Germinal center (tissue), 1 donor: ENCODE data around the gene RECK.
"Not testable (repeated sequence)": the region's sequence is repeated elsewhere in the genome, so short reads cannot be mapped to it uniquely, and the experiment has no call there.

ENCODE experiments used
- DNase-seq: peaks from one replicate; pipeline ENCODE4 v3.0.0; 2012; ENCODE audit warnings: mixed read lengths, low spot score

RECK gene

DNA sequence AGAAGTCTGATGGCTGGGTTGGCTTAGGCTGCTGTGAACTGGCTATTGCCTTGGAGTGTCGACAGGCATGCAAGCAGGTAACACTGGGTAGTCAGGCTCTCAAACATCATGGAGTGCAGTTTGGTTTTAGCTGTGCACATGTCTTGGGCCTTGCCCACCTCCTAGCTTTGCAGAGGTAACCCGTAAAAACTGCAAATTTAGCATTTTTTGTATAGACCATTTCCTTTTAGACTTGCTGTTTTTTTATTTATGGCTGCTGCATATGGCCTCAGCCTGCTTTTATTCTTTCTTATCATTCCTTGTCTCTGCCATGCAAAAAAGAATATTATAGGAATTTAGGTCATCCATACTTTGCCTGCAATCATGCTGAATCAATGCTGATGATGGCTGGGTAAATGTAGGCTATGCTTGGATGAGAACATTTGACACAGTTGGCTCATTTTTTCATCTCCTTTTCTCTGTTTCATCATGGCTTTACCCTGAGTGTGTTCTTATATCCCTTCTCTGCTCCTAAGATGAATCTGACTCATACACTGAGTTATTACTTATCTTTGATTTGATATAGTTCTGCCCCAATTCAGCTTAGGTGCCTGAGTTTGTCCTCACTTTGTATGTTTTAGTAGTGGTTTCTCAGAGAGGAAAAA, 27.2 kb downstream of the RECK start:
- DNase-seq: no peak

GRCh38 chr9:36064448-36065037, 27.8 kb downstream of the RECK start:
- no peak for DNase-seq

GRCh38 chr9:36074055-36074454, 37.3 kb downstream of the RECK start:
- DNase-seq: no peak

GRCh38 chr9:36074870-36075532, 38.3 kb downstream of the RECK start:
- no peak for DNase-seq

DNA sequence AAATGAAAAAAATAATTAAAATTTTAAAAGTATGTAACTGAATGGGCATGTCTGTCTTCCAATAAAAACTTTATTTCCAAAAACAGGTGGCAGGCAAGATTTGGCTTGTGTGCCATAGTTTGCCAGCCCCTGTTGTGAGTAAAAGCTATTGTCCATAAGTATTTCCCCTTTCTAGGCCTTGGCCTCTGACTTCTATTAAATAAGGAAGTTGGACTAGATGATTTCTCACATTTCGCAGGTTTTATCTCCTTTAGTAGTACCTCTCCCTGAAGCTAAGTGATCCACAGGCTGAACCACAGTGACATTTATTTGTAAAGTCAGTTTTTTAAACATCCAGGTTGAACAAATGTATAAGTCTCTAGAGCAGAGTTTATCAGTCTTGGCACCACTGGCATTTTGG, 41.3 kb downstream of the RECK start:
- DNase-seq: no peak

DNA sequence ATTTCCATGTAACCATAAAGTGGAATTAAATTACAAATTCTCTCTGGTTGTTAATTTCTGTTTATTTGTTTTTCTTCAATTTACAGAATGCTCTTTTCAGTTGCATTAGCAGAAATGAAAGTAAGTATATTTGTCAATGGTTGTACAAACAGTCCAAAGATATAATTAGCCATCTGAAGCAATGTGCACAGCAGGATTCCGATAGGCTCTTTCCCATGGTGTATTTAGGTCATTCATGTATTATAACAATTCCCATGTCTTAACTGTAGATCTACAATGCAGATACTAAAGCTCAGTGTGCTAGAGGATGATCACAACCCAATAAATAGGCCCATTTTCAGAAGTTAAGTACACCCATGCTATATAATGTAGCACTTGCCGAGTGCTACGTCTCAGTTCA, 43.8 kb downstream of the RECK start:
- no peak for DNase-seq

GRCh38 chr9:36082931-36083330, 46.2 kb downstream of the RECK start:
- DNase-seq: no peak

- no peak for DNase-seq
Observed at GRCh38 chr9:36086442-36086841, 49.7 kb downstream of the RECK start.

DNA sequence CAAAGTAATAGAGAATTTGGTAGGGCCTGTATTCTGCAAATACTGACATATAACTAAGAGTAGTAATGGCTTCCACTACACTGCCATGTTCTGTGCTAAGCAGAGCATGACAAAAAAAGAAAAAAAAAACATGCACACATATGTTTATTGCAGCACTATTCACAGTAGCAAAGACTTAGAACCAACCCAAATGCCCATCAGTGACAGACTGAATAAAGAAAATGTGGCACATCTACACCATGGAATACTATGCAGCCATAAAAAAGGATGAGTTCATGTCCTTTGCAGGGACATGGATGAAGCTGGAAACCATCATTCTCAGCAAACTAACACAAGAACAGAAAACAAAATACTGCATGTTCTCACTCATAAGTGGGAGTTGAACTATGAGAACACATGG, 50.3 kb downstream of the RECK start:
- DNase-seq: not testable (repeated sequence)

DNA sequence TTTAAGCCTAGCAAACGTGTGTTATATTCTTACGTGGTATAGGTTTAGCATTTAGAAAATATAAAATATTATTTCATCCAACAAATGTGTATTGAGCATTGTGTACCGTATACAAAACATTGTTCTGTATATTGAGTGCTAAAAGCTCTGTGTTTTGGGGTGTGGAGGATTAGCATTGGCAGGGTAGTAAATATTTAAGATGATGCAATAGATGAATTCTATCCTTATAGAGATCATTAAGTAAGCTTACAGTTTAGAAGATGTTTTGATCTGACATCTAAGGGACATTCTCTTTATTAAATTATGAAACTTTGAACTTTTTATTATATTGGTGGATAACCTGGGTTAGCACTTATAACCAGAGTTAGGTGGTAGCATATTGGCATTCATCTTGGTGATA, 51.3 kb downstream of the RECK start:
- no peak for DNase-seq

DNA sequence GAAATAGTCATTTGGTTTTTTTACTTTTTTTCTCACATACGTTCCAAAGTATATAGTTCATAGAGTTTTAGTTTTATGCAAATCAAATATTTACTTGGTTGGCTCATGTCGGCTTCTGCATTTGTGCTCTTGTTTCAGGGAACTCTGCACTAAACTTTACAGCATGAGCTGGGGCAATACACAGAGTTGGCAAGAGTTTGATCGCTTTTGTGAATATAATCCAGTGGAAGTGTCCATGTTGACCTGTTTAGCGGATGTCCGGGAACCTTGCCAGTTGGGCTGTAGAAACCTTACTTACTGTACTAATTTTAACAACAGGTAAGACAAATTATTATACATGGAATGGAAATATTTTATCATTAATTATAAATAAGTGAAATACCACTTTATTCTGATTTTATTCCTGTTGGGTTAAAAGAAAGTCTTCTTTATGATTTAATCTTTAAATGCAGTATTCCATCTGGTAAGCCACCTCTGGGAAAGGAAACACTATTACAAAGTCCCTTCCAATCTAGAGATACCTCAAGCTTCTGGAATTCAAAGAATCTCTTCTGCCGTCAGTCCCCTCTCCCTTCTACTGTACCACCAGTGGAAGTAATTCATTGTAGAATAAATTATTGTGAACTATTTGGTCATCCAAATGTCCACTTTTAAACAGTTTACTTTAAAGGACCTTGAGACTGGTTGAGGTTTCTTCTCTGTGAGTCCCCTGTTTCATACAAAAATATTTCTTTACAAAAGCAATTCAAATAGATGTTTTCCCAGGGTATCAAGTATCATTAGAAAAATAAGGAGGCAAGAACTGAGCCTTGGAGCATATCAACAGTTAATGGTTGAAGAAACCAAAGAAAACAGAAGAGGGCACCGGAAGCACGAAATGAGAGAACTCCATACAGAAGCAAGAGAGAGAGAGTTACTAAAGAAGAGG, 54.6 kb downstream of the RECK start:
- DNase-seq: no peak

DNA sequence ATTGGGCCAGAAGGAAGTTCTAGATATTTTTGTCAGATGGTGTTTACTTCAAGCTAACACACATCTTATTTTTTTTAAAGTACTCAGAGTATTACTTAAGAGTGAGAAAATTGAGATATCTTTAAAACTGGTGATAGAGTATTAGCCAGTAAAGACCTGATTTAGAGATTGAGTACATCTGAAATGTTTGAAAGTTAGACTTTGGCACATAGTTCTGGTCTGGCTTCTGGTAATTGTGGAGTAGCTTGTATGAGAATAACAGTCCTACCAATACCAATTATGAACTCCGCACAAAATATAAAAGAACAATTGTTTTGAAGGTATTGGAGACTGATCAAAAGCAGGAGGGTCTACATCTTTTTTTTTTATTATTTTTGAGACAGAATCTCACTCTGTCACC, 55.3 kb downstream of the RECK start:
- no peak for DNase-seq

- peak; percentile 19 for DNase-seq
Observed at GRCh38 chr9:36092509-36093215, 55.9 kb downstream of the RECK start.

DNA sequence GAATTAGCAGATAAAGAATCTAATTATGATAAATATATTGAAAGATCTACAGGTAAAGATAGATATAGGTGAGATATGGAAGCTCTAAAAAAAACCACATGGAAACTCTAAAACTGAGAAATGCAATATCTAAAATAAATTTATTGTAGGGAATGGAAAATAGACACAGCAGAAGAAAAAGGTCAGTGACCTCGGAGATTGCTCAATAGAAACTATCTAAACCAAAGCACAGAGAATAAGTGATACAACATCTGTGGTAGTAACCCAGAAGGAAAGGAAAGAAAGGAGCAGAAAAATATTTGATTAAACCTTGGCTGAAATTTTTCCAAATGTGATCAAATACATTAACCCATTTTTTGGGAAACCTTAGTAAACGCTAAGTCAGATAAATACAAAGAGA, 56.7 kb downstream of the RECK start:
- DNase-seq: no peak

DNA sequence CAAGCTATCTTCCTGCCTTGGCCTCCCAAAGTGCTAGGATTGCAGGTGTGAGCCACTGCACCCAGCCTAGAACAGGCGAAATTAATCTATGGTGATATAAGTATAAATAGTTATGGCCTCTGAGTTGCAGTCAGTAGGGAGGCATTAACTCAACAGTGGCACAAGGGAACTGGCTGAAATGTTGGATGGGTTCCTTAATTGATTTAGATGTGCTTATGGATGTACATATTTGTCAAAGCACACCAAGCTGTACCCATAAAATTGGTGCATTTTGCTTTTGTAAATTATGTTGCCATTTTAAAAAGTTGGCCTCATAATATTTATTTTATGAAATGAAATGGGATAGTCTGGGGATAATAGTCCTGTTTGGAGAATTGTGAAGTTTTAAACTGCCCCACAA, 63.0 kb downstream of the RECK start:
- DNase-seq: no peak

GRCh38 chr9:36100532-36100931, 63.8 kb downstream of the RECK start:
- DNase-seq: no peak

DNA sequence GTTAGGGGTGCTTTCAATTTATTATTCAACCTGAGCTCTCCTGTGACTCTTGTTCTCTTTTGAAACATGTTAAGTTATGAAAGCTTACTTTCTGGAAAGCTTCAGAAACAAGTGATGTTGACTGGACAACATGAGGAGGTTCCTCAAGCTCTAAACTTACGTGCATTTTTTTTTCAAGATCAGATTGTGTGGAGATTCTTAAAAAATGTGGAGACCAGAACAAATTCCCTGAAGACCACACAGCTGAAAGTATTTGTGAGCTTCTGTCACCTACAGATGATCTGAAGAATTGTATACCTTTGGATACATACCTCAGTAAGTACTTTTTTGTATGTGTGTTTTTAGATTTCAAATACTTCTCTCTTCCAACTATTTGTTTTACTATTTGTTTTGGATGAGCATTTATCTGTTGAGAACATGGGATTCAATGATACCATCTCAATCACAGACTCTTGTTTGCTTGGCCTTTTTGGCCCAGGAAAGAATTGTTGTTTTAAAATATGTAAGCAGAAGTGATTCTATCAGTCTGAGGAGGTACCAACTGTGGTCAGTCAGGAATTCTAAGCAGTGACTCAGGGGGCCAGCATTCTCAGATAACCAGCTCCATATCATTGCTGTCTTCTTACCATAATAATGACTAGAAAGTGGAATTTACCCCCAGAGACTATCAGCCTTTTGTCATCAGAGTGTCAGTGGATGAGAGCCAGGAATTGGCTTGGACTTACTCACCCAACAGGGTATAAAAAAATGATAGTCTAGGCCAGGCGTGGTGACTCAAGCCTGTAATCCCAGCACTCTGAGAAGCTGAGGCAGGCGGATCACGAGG, 65.4 kb downstream of the RECK start:
- no peak for DNase-seq

DNA sequence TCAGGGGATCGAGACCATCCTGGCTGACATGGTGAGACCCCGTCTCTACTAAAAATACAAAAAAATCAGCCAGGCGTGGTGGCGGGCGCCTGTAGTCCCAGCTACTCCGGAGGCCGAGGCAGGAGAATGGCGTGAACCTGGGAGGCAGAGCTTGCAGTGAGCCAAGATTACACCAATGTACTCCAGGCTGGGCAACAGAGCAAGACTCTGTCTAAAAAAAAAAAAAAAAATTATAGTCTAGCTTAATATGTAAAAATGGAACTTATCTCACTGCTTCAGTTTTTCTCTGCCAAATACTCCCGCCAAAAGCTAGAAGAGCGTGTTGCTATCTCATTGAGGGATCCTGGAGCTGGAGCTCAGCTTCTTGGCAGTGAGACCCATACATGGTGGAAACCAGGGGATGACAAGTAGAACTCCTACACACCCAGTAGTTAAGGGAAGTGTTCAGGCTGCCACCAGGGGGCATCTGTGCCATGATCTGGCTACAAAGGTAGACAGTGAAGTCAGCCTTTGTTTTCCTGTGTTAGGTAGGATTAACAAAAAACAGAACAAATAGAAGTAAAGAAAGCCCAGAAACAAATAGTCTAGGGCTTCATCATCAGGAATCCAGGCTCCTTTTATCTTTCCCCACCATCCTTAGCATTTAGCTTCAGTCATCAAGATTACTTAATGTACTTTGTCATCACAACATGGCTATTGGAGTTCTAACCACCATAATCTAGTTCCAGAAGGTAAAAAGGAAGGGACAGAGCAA, 66.2 kb downstream of the RECK start:
- DNase-seq: peak; percentile 73

DNA sequence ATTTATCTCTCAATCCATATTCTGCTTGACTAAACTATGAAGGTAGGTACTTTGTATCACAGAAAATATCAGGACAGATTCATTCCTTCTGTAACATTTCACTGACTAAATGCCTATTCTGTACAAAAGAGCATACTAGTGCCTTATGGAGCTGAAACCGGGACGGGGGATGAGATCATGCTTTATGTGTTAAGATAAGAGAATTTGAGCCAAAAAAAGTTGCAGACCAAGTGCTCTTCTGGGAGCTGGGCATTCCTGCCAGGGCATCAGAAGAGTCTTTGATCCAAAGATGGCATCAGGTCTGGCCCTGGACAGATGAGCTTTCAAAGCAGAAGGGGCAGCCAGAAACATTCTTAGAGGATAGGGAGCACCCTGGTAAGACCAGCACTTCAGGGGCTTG, 72.4 kb downstream of the RECK start:
- DNase-seq: no peak

GRCh38 chr9:36110434-36110833, 73.7 kb downstream of the RECK start:
- no peak for DNase-seq
